ENCODE results near the gene ACTRT2.

DNA sequence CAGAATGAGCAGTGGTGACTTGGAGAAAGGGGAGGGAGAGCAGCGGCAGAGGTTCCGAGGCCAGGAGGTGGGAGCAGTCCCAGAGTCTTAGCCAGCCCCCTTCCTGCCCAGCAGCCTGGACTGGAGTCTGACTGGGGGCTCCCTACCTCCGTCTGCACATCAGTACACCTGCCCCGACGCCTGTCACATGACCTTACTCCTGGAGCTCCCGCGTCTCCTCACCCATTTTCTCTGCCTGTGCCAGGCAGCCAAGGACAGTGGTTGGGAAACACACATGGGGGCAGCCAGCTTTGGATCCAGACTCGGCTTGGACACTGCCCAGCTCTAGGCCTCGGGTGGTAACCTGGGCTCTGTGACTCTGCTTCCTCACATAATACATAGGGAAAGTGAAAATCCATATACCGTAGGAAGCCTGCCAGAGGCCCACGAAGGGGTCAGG, 16.9 kb downstream of the ACTRT2 start:
- TF ChIP-seq, protein P1, sequence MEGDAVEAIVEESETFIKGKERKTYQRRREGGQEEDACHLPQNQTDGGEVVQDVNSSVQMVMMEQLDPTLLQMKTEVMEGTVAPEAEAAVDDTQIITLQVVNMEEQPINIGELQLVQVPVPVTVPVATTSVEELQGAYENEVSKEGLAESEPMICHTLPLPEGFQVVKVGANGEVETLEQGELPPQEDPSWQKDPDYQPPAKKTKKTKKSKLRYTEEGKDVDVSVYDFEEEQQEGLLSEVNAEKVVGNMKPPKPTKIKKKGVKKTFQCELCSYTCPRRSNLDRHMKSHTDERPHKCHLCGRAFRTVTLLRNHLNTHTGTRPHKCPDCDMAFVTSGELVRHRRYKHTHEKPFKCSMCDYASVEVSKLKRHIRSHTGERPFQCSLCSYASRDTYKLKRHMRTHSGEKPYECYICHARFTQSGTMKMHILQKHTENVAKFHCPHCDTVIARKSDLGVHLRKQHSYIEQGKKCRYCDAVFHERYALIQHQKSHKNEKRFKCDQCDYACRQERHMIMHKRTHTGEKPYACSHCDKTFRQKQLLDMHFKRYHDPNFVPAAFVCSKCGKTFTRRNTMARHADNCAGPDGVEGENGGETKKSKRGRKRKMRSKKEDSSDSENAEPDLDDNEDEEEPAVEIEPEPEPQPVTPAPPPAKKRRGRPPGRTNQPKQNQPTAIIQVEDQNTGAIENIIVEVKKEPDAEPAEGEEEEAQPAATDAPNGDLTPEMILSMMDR (IDR thresholded peaks at IDR 0.05; ENCODE audit: low read length), result no peak
- TF ChIP-seq EZH2 (optimal IDR thresholded peaks at IDR 0.05; ENCODE audit: low read depth, low read length) (no peak), EZH2phosphoT487 (IDR thresholded peaks at IDR 0.05; ENCODE audit: low read length) (no peak)
